Measurements from ENCODE around the gene RUNX3.
A peak's percentile ranks its signal among the peaks of the same experiment; 100 is the strongest.

Gene RUNX3

DNA sequence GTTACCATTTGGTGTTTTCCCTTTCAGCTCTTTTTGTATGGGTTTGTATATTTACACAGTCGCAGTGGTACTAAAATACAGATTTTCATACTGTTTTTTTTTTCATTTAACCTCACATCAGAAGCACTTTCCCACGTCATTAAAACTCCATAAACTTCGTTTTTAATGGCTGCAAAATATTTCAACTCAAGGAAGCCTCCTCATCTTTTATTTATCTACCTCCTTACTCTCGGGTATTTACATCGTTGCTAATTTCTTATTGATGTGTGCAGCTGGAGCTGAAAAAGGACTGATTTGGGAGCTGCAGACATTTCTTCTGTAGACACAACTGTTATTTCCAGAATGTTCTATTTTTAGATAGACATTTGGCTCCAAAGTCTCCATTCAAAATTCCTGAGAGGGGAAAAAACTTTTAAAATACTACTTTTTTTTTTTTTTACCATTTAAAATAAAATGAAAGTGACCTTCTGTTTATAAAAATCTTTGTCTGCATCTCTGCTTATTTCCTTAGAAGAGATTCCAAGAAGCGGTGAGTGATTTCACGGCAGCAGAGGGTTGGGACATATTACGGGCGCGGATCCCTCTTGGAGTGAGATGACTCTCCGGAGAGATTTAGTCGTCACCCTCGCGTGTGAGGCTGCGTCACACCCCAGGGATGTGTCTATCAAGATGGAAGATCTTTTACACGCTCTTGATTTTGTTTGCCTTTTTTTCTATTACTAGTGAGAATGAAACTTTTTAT, 10.1 kb downstream of the RUNX3 start:
- Histone ChIP-seq H2BK5ac (ENCODE audit: low read length) (no peak overlapping the region), H2BK120ac (ENCODE audit: low read depth, low read length) (no peak overlapping the region), H2BK15ac (ENCODE audit: low read length) (no peak overlapping the region), H3K14ac (ENCODE audit: low read length) (no peak overlapping the region), H3K23ac (ENCODE audit: low read depth, low read length, poor library complexity) (no peak overlapping the region), H3K4me3 (ENCODE audit: low read length in 2 of 2) (no peak overlapping the region), H3K79me1 (ENCODE audit: low read depth, low read length) (no peaks in the 10 kb centered on the region), H2AFZ (ENCODE audit: low read length) (no peak overlapping the region), H4K8ac (ENCODE audit: low read depth, low read length) (no peak overlapping the region), H2BK12ac (ENCODE audit: low read length) (no peak overlapping the region), H3K18ac (ENCODE audit: low read length) (no peak overlapping the region), H3K27me3 (ENCODE audit: control insufficient read depth in 3 of 3, insufficient read depth in 3 of 3, low read depth in 1 of 3, low read length in 3 of 3) (peaks cover 0 to 94% (median 4%) of the 10 kb centered on the region in 3 experiments), H3K4me1 (ENCODE audit: control insufficient read depth in 2 of 2, insufficient read depth in 1 of 2, low read depth in 1 of 2, low read length in 2 of 2) (peaks cover 0 to 5% of the 10 kb centered on the region in 2 donors), H4K91ac (ENCODE audit: low read depth, low read length, poor library complexity) (no peak overlapping the region), H3K9ac (ENCODE audit: low read depth, low read length, poor library complexity) (no peak overlapping the region), H3K36me3 (replicated peaks in 1 of 2; ENCODE audit: control insufficient read depth in 2 of 2, insufficient read depth in 2 of 2, low read length in 2 of 2) (no peaks in the 10 kb centered on the region), H2AK5ac (ENCODE audit: low read depth, low read length) (no peak overlapping the region), H3K27ac (replicated peaks; ENCODE audit: low read length) (no peak overlapping the region), H3K4ac (ENCODE audit: low read length) (no peak overlapping the region), H3K9me3 (replicated peaks in 1 of 2; ENCODE audit: control insufficient read depth in 2 of 2, insufficient read depth in 1 of 2, low read depth in 1 of 2, low read length in 2 of 2) (no peaks in the 10 kb centered on the region), H3K4me2 (ENCODE audit: insufficient read depth, low read length, poor library complexity, severe bottlenecking) (no peak overlapping the region)
- DNase-seq (ENCODE audit: low spot score) = no peak
- WGBS, 2 donors (ENCODE audit: extremely low coverage in 2 of 2, insufficient read length in 2 of 2, insufficient replicate concordance in 1 of 2) = 100% methylated on average over 1 of the region's 16 CpGs; no CpG with 5 or more reads in 1 of the 2 donors

DNA sequence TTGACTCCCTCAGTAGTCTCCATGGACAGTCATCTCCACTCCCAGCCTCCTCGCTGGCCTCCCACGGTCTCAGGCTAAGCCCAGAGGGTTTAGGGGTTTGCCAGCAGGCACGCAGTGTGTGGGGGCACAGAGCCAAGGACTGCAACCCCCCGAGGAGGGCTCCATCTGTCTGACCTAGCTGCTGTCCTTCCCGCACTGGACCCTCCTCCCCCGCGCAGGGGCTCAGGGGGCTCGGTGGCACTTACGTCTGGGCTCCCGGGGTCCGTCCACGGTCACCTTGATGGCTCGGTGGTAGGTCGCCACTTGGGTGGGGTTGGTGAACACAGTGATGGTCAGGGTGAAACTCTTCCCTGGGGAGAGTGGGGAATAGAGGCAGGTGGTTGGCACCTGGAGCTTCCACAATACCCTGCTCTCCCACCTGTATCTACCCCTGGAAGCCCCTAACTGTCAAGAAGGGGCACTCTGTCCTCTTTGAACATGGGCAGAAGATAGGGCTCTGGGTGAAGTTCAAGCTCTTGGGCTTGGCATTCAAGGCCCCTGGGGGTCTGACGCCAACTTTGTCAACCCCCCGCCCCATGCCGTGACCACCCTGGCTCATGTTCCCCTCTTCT, 11.0 kb downstream of the RUNX3 start:
- Histone ChIP-seq H3K27ac (replicated peaks; ENCODE audit: low read length) (no peak overlapping the region), H3K4me3 (ENCODE audit: low read length in 2 of 2) (no peak overlapping the region), H2AFZ (ENCODE audit: low read length) (no peak overlapping the region), H3K4ac (ENCODE audit: low read length) (no peak overlapping the region), H3K18ac (ENCODE audit: low read length) (peak overlapping the region; percentile 24), H2BK120ac (ENCODE audit: low read depth, low read length) (no peak overlapping the region), H4K91ac (ENCODE audit: low read depth, low read length, poor library complexity) (no peak overlapping the region), H4K8ac (ENCODE audit: low read depth, low read length) (no peak overlapping the region), H2AK5ac (ENCODE audit: low read depth, low read length) (peak overlapping the region; percentile 41), H3K79me1 (ENCODE audit: low read depth, low read length) (no peaks in the 10 kb centered on the region), H3K23ac (ENCODE audit: low read depth, low read length, poor library complexity) (peak overlapping the region; percentile 81), H2BK5ac (ENCODE audit: low read length) (no peak overlapping the region), H3K9ac (ENCODE audit: low read depth, low read length, poor library complexity) (no peak overlapping the region), H3K9me3 (replicated peaks in 1 of 2; ENCODE audit: control insufficient read depth in 2 of 2, insufficient read depth in 1 of 2, low read depth in 1 of 2, low read length in 2 of 2) (no peaks in the 10 kb centered on the region), H3K4me1 (ENCODE audit: control insufficient read depth in 2 of 2, insufficient read depth in 1 of 2, low read depth in 1 of 2, low read length in 2 of 2) (peaks cover 0 to 8% of the 10 kb centered on the region in 2 donors), H3K36me3 (replicated peaks in 1 of 2; ENCODE audit: control insufficient read depth in 2 of 2, insufficient read depth in 2 of 2, low read length in 2 of 2) (no peaks in the 10 kb centered on the region), H3K14ac (ENCODE audit: low read length) (no peak overlapping the region), H3K27me3 (ENCODE audit: control insufficient read depth in 3 of 3, insufficient read depth in 3 of 3, low read depth in 1 of 3, low read length in 3 of 3) (peaks cover 0 to 90% (median 0%) of the 10 kb centered on the region in 3 experiments), H2BK15ac (ENCODE audit: low read length) (peak overlapping the region; percentile 82), H3K4me2 (ENCODE audit: insufficient read depth, low read length, poor library complexity, severe bottlenecking) (no peak overlapping the region), H2BK12ac (ENCODE audit: low read length) (peak overlapping the region; percentile 81)
- WGBS, 2 donors (ENCODE audit: extremely low coverage in 2 of 2, insufficient read length in 2 of 2, insufficient replicate concordance in 1 of 2) = no CpG with 5 or more reads among the region's 17 CpGs
- DNase-seq (ENCODE audit: low spot score) = no peak

DNA sequence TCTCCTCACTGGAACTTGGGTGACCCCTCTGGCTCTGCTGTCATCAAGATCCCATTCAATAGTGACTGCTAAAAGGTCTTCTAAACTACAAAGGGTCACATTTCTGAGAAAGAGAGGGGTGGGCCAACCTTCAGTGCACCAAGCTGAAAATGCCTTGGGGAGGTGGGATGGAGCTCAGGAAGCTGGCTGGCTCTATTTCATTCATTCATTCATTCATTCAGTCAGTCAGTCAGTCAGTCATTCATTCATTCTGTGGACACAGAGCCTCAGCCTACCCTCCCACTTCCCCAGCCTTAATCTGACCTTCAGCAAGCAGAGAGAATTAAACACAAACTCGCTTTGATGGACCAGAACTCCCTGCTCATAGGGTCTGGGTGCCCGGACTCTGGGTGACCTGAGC, 11.7 kb downstream of the RUNX3 start:
- H4K8ac ChIP-seq (ENCODE audit: low read depth, low read length) = no peak overlapping the region
- H2BK5ac ChIP-seq (ENCODE audit: low read length) = no peak overlapping the region
- H3K27me3 ChIP-seq (ENCODE audit: control insufficient read depth in 3 of 3, insufficient read depth in 3 of 3, low read depth in 1 of 3, low read length in 3 of 3) = peaks cover 0 to 90% (median 0%) of the 10 kb centered on the region in 3 experiments
- H2AFZ ChIP-seq (ENCODE audit: low read length) = no peak overlapping the region
- no peaks in the 10 kb centered on the region for H3K9me3 ChIP-seq (replicated peaks in 1 of 2; ENCODE audit: control insufficient read depth in 2 of 2, insufficient read depth in 1 of 2, low read depth in 1 of 2, low read length in 2 of 2)
- no peak overlapping the region for H2BK15ac ChIP-seq (ENCODE audit: low read length)
- no peaks in the 10 kb centered on the region for H3K79me1 ChIP-seq (ENCODE audit: low read depth, low read length)
- no CpG with 5 or more reads among the region's 2 CpGs for WGBS, 2 donors (ENCODE audit: extremely low coverage in 2 of 2, insufficient read length in 2 of 2, insufficient replicate concordance in 1 of 2)
- H2AK5ac ChIP-seq (ENCODE audit: low read depth, low read length) = peak overlapping the region; percentile 41
- no peaks in the 10 kb centered on the region for H3K36me3 ChIP-seq (replicated peaks in 1 of 2; ENCODE audit: control insufficient read depth in 2 of 2, insufficient read depth in 2 of 2, low read length in 2 of 2)
- no peak overlapping the region for H3K4me2 ChIP-seq (ENCODE audit: insufficient read depth, low read length, poor library complexity, severe bottlenecking)
- H2BK120ac ChIP-seq (ENCODE audit: low read depth, low read length) = no peak overlapping the region
- no peak overlapping the region for H3K27ac ChIP-seq (replicated peaks; ENCODE audit: low read length)
- no peak overlapping the region for H4K91ac ChIP-seq (ENCODE audit: low read depth, low read length, poor library complexity)
- no peak overlapping the region for H3K4me3 ChIP-seq (ENCODE audit: low read length in 2 of 2)
- no peak overlapping the region for H3K14ac ChIP-seq (ENCODE audit: low read length)
- H3K9ac ChIP-seq (ENCODE audit: low read depth, low read length, poor library complexity) = no peak overlapping the region
- DNase-seq (ENCODE audit: low spot score) = no peak
- no peak overlapping the region for H2BK12ac ChIP-seq (ENCODE audit: low read length)
- H3K23ac ChIP-seq (ENCODE audit: low read depth, low read length, poor library complexity) = no peak overlapping the region
- peaks cover 0 to 8% of the 10 kb centered on the region in 2 donors for H3K4me1 ChIP-seq (ENCODE audit: control insufficient read depth in 2 of 2, insufficient read depth in 1 of 2, low read depth in 1 of 2, low read length in 2 of 2)
- no peak overlapping the region for H3K4ac ChIP-seq (ENCODE audit: low read length)
- H3K18ac ChIP-seq (ENCODE audit: low read length) = no peak overlapping the region

DNA sequence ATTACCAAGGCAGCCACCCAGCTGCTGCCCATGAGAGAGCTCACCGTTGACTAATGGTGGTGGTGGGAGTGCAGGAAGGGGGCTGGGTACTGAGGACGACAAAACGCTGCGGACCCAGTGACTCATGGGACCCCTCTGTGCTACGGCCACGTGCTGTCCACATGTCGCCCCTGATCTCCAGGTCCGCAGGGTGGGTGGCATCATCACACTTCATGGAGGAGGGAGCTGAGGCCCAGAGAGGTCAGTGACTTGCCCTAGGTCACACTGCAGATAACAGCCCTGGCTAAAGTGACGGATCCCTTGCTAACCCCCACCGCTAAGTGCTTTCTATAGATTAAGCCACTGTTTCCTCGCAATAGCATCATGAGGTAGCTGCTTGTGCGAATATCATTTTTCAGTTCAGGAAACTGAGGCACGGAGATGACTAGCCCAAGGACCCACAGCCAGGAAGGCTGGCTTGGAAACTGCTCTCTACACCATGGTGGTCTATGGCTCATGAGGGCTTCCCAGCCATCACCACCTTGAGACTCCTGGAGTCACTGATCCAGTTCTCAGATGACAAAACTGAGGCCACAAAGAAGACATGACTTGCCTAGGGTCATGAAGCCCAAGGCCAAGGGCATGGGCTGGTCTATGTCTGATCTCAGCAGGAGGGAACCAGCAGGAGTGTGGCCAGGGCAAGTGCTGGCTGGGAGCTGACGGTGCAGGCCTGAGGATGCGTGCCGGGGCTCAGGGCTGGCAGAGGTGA, 12.6 kb downstream of the RUNX3 start:
- no peak overlapping the region for H3K23ac ChIP-seq (ENCODE audit: low read depth, low read length, poor library complexity)
- H3K9ac ChIP-seq (ENCODE audit: low read depth, low read length, poor library complexity) = peak overlapping the region; percentile 12
- H3K4ac ChIP-seq (ENCODE audit: low read length) = no peak overlapping the region
- no peak for DNase-seq (ENCODE audit: low spot score)
- no peaks in the 10 kb centered on the region for H3K36me3 ChIP-seq (replicated peaks in 1 of 2; ENCODE audit: control insufficient read depth in 2 of 2, insufficient read depth in 2 of 2, low read length in 2 of 2)
- no peak overlapping the region for H3K4me3 ChIP-seq (ENCODE audit: low read length in 2 of 2)
- peak overlapping the region; percentile 7 for H2BK12ac ChIP-seq (ENCODE audit: low read length)
- H2BK5ac ChIP-seq (ENCODE audit: low read length) = no peak overlapping the region
- peaks cover 0 to 8% of the 10 kb centered on the region in 2 donors for H3K4me1 ChIP-seq (ENCODE audit: control insufficient read depth in 2 of 2, insufficient read depth in 1 of 2, low read depth in 1 of 2, low read length in 2 of 2)
- H4K91ac ChIP-seq (ENCODE audit: low read depth, low read length, poor library complexity) = no peak overlapping the region
- no peak overlapping the region for H3K4me2 ChIP-seq (ENCODE audit: insufficient read depth, low read length, poor library complexity, severe bottlenecking)
- no peak overlapping the region for H3K27ac ChIP-seq (replicated peaks; ENCODE audit: low read length)
- WGBS, 2 donors (ENCODE audit: extremely low coverage in 2 of 2, insufficient read length in 2 of 2, insufficient replicate concordance in 1 of 2) = no CpG with 5 or more reads among the region's 16 CpGs
- peaks cover 0 to 90% (median 0%) of the 10 kb centered on the region in 3 experiments for H3K27me3 ChIP-seq (ENCODE audit: control insufficient read depth in 3 of 3, insufficient read depth in 3 of 3, low read depth in 1 of 3, low read length in 3 of 3)
- no peak overlapping the region for H3K14ac ChIP-seq (ENCODE audit: low read length)
- H2BK15ac ChIP-seq (ENCODE audit: low read length) = peak overlapping the region; percentile 21
- H2BK120ac ChIP-seq (ENCODE audit: low read depth, low read length) = no peak overlapping the region
- H3K9me3 ChIP-seq (replicated peaks in 1 of 2; ENCODE audit: control insufficient read depth in 2 of 2, insufficient read depth in 1 of 2, low read depth in 1 of 2, low read length in 2 of 2) = no peaks in the 10 kb centered on the region
- H3K79me1 ChIP-seq (ENCODE audit: low read depth, low read length) = no peaks in the 10 kb centered on the region
- H4K8ac ChIP-seq (ENCODE audit: low read depth, low read length) = no peak overlapping the region
- H3K18ac ChIP-seq (ENCODE audit: low read length) = peak overlapping the region; percentile 86
- H2AFZ ChIP-seq (ENCODE audit: low read length) = no peak overlapping the region
- peak overlapping the region; percentile 71 for H2AK5ac ChIP-seq (ENCODE audit: low read depth, low read length)
